IMR-90 (cell line): Measurements from ENCODE around the gene CDCP2. TPM values are rescaled to one million over a fixed set of nuclear protein-coding genes. Genes with fewer than 3 reads are reported as not detected.

Experiments
- ATAC-seq: fragments of 200-7000 bp; cut with Tn5 transposase; 2 replicates; pipeline ENCODE4 v1.9.1; 2020; ENCODE audit warnings: low read depth, mild to moderate bottlenecking, moderate library complexity
- BruUV-seq: library from RNA; stranded (reverse); fragments of 400-500 nt; replicated peaks from 2 replicates; lab custom pipeline; 2021; lab: Mats Ljungman, UMichigan
- CTCF ChIA-PET: fragments of 300-600 bp; formaldehyde crosslinking; extraction: SDS; loops from one replicate; lab custom pipeline; 2021; ENCODE audit warnings: antibody characterized with exemption; lab: Yijun Ruan, JAX
- POLR2A ChIA-PET: fragments of 300-600 bp; sonication (Branson Sonifier 250); formaldehyde crosslinking; loops from one replicate; lab custom pipeline; 2022; ENCODE audit warnings: antibody characterized with exemption; ENCODE audit not compliant: unreplicated experiment; lab: Charles Lee
- DNase-seq: peaks from one replicate; pipeline ENCODE4 v3.0.0; 2013
- H2AFZ ChIP-seq: replicated peaks from 2 replicates; pipeline ENCODE3; 2013; ENCODE audit warnings: low read length, mild to moderate bottlenecking; ENCODE audit not compliant: poor library complexity
- H2AK5ac ChIP-seq: 2 replicates; pipeline ENCODE4 v1.6.1; 2013; ENCODE audit warnings: low read depth, low read length, inconsistent platforms
- H2AK9ac ChIP-seq: replicated peaks from 2 replicates; pipeline ENCODE3; 2013; ENCODE audit warnings: mild to moderate bottlenecking, low read depth, low read length, moderate library complexity; ENCODE audit not compliant: poor library complexity
- H2BK120ac ChIP-seq: 2 replicates; pipeline ENCODE4 v1.6.1; 2013; ENCODE audit warnings: low read depth, low read length, inconsistent platforms
- H2BK15ac ChIP-seq: 3 replicates; pipeline ENCODE4 v1.6.1; 2013; ENCODE audit warnings: low read depth, low read length, inconsistent platforms
- H2BK20ac ChIP-seq: 2 replicates; pipeline ENCODE4 v1.6.1; 2013; ENCODE audit warnings: low read depth, mild to moderate bottlenecking, inconsistent platforms, low read length, moderate library complexity
- H2BK5ac ChIP-seq: 2 replicates; pipeline ENCODE4 v1.6.1; 2013; ENCODE audit warnings: mild to moderate bottlenecking, low read depth, low read length, inconsistent platforms; ENCODE audit not compliant: poor library complexity, severe bottlenecking
- H3K14ac ChIP-seq: replicated peaks from 2 replicates; pipeline ENCODE4 v1.6.1; 2013; ENCODE audit warnings: low read depth, low read length, inconsistent platforms
- H3K18ac ChIP-seq: 2 replicates; pipeline ENCODE4 v1.6.1; 2013; ENCODE audit warnings: low read depth, low read length, control low read depth
- H3K23ac ChIP-seq: 2 replicates; pipeline ENCODE4 v1.6.1; 2013; ENCODE audit warnings: low read depth, low read length, inconsistent platforms
- H3K27ac ChIP-seq: 2 replicates; pipeline ENCODE4 v1.5.1; 2013; ENCODE audit warnings: mild to moderate bottlenecking, control low read depth, low read length; ENCODE audit not compliant: insufficient read depth
- H3K27me3 ChIP-seq: 2 replicates; pipeline ENCODE4 v1.6.1; 2013; ENCODE audit warnings: low read length; ENCODE audit not compliant: control insufficient read depth, insufficient read depth
- H3K36me3 ChIP-seq: 2 replicates; pipeline ENCODE4 v1.6.1; 2013; ENCODE audit warnings: low read length, mixed read lengths; ENCODE audit not compliant: control insufficient read depth, insufficient read depth
- H3K4ac ChIP-seq: 2 replicates; pipeline ENCODE4 v1.6.1; 2013; ENCODE audit warnings: low read depth, low read length, inconsistent platforms
- H3K4me1 ChIP-seq: 2 replicates; pipeline ENCODE4 v1.6.1; 2013; ENCODE audit warnings: low read length, mixed read lengths; ENCODE audit not compliant: control insufficient read depth, insufficient read depth
- H3K4me2 ChIP-seq: 2 replicates; pipeline ENCODE4 v1.6.1; 2013; ENCODE audit warnings: low read depth, mild to moderate bottlenecking, control low read depth, low read length, moderate library complexity
- H3K4me3 ChIP-seq: 2 replicates; pipeline ENCODE4 v1.5.1; 2013; ENCODE audit warnings: low read depth, mild to moderate bottlenecking, control low read depth, low read length, moderate library complexity; ENCODE audit not compliant: insufficient read depth
- H3K56ac ChIP-seq: 2 replicates; pipeline ENCODE4 v1.6.1; 2013; ENCODE audit warnings: low read length, inconsistent platforms; ENCODE audit not compliant: insufficient read depth; ENCODE audit errors: extremely low read depth
- H3K79me1 ChIP-seq, 2 experiments: 2 replicates each; pipeline ENCODE4 v1.6.1; 2013; ENCODE audit warnings: low read length in 2 of 2, inconsistent platforms in 1 of 2, low read depth in 1 of 2
- H3K9ac ChIP-seq: 2 replicates; pipeline ENCODE4 v1.6.1; 2013; ENCODE audit warnings: low read depth, low read length, control low read depth
- H3K9me1 ChIP-seq: 2 replicates; pipeline ENCODE4 v1.6.1; 2013; ENCODE audit warnings: low read length, inconsistent platforms; ENCODE audit not compliant: insufficient read depth
- H3K9me3 ChIP-seq: 2 replicates; pipeline ENCODE4 v1.6.1; 2013; ENCODE audit warnings: low read length; ENCODE audit not compliant: control insufficient read depth, insufficient read depth
- H4K20me1 ChIP-seq: 2 replicates; pipeline ENCODE4 v1.6.1; 2013; ENCODE audit warnings: low read length, inconsistent platforms; ENCODE audit not compliant: insufficient read depth
- H4K5ac ChIP-seq: 2 replicates; pipeline ENCODE4 v1.6.1; 2013; ENCODE audit warnings: mild to moderate bottlenecking, low read depth, low read length, control low read depth
- H4K8ac ChIP-seq, 2 experiments: 2 replicates each; pipeline ENCODE4 v1.6.1; 2013; ENCODE audit warnings: low read depth in 2 of 2, low read length in 2 of 2, control low read depth in 1 of 2, inconsistent platforms in 1 of 2
- H4K91ac ChIP-seq: 2 replicates; pipeline ENCODE4 v1.6.1; 2013; ENCODE audit warnings: low read depth, low read length, inconsistent platforms; ENCODE audit not compliant: insufficient read depth
- BHLHE40 ChIP-seq: fragments of 150-350 bp; IDR thresholded peaks from 2 replicates; pipeline ENCODE4 v1.6.1; 2016; ENCODE audit warnings: mild to moderate bottlenecking, low read depth, low read length
- CEBPB ChIP-seq: IDR thresholded peaks from 2 replicates; pipeline ENCODE4 v1.6.1; 2012; ENCODE audit warnings: low read depth, low read length, improper control_type of control experiment
- CHD1 ChIP-seq: IDR thresholded peaks from 2 replicates; pipeline ENCODE4 v1.6.1; 2012; ENCODE audit warnings: low read depth, low read length, improper control_type of control experiment
- CTCF ChIP-seq: conservative IDR thresholded peaks from 2 replicates; pipeline ENCODE4 v1.5.1; 2012; ENCODE audit warnings: mild to moderate bottlenecking, low read depth, low read length, improper control_type of control experiment
- ELK1 ChIP-seq: fragments of 150-350 bp; IDR thresholded peaks from 2 replicates; pipeline ENCODE4 v1.6.1; 2016; ENCODE audit warnings: low read depth, mild to moderate bottlenecking, low read length, moderate library complexity, borderline replicate concordance
- FOS ChIP-seq: fragments of 150-350 bp; IDR thresholded peaks from 2 replicates; pipeline ENCODE4 v1.6.1; 2016; ENCODE audit warnings: low read depth, low read length
- MAFK ChIP-seq: IDR thresholded peaks from 2 replicates; pipeline ENCODE4 v1.6.1; 2012; ENCODE audit warnings: low read depth, low read length, improper control_type of control experiment
- MAZ ChIP-seq: IDR thresholded peaks from 2 replicates; pipeline ENCODE4 v1.6.1; 2012; ENCODE audit warnings: low read depth, mild to moderate bottlenecking, low read length, improper control_type of control experiment, moderate library complexity, borderline replicate concordance
- MXI1 ChIP-seq: IDR thresholded peaks from 2 replicates; pipeline ENCODE4 v1.6.1; 2012; ENCODE audit warnings: low read depth, mild to moderate bottlenecking, low read length, moderate library complexity, borderline replicate concordance
- NFE2L2 ChIP-seq: fragments of 150-350 bp; IDR thresholded peaks from 2 replicates; pipeline ENCODE4 v1.6.1; 2016; ENCODE audit warnings: low read depth, mild to moderate bottlenecking, low read length
- POLR2A ChIP-seq: IDR thresholded peaks from 2 replicates; pipeline ENCODE4 v1.6.1; 2012; ENCODE audit warnings: mild to moderate bottlenecking, low read depth, low read length
- RAD21 ChIP-seq: IDR thresholded peaks from 2 replicates; pipeline ENCODE4 v1.6.1; 2012; ENCODE audit warnings: low read length, improper control_type of control experiment
- RCOR1 ChIP-seq: IDR thresholded peaks from 2 replicates; pipeline ENCODE4 v1.6.1; 2012; ENCODE audit warnings: mild to moderate bottlenecking, low read length, improper control_type of control experiment; ENCODE audit not compliant: insufficient replicate concordance
- RFX5 ChIP-seq: IDR thresholded peaks from 2 replicates; pipeline ENCODE4 v1.8.0; 2012; ENCODE audit warnings: low read depth, mild to moderate bottlenecking, low read length, moderate library complexity
- SMC3 ChIP-seq: fragments of 150-350 bp; IDR thresholded peaks from 2 replicates; pipeline ENCODE4 v1.6.1; 2016; ENCODE audit warnings: low read depth, mild to moderate bottlenecking, antibody characterized with exemption, low read length, moderate library complexity
- USF2 ChIP-seq: fragments of 150-350 bp; IDR thresholded peaks from 2 replicates; pipeline ENCODE4 v1.6.1; 2017; ENCODE audit warnings: mild to moderate bottlenecking, antibody characterized with exemption, low read length, low read depth
- WGBS, 2 experiments: methylation state at CpG; one replicate each; pipeline versions ENCODE4 v1.1.5 to v1.1.7; 2013; ENCODE audit warnings: missing lambda C conversion rate in 2 of 2; ENCODE audit not compliant: insufficient read length in 1 of 2; ENCODE audit errors: extremely low coverage in 2 of 2; 5-methylcytosine and 5-hydroxymethylcytosine counted together
- dilution Hi-C: fragments of 300-500 bp; cut with HindIII; formaldehyde crosslinking; loops from one replicate; pipeline ENCODE4 v1.14.3; 2018; ENCODE audit warnings: low sequenced_read_pairs; ENCODE audit not compliant: unreplicated experiment
- in situ Hi-C: fragments of 300-500 bp; cut with MboI; formaldehyde crosslinking; loops from 3 replicates; pipeline ENCODE4 v1.14.3; 2019; ENCODE audit warnings: low sequenced_read_pairs, inconsistent platforms, mixed read lengths
- intact Hi-C: fragments of 100-400 bp; cut with micrococcal nuclease; formaldehyde crosslinking; loops from 2 replicates; pipeline ENCODE4 v1.10.0; 2022
- polyA plus RNA-seq, 3 experiments: library from polyadenylated mRNA; depleted of rRNA; stranded (reverse); fragments of >200 nt; gene quantifications; 2 replicates each; pipeline ENCODE4 v1.2.3, GENCODE V29; 2012; ENCODE audit warnings: low replicate concordance in 1 of 3
- total RNA-seq: library from RNA; depleted of rRNA; stranded (reverse); fragments of >200 nt; gene quantifications from 2 replicates; pipeline ENCODE4 v1.2.3, GENCODE V29; 2012

Gene CDCP2
- total and polyA plus RNA-seq, 2 of the 4 experiments (the other 2 are of a cell fraction): not detected

- Histone ChIP-seq H3K4me3 (no peak overlapping the region), H3K4ac (no peak overlapping the region), H3K23ac (no peak overlapping the region), H2AK5ac (no peak overlapping the region), H2BK5ac (no peak overlapping the region), H3K18ac (no peak overlapping the region), H3K36me3 (peaks cover 7% of the 10 kb centered on the region; the same call in 1 of the 2 replicates), H2BK20ac (no peak overlapping the region), H2BK120ac (no peak overlapping the region), H3K14ac (no peak overlapping the region), H2AFZ (no peak overlapping the region), H3K9ac (no peak overlapping the region), H3K4me2 (no peak overlapping the region), H4K20me1 (no peaks in the 10 kb centered on the region), H3K4me1 (no peaks in the 10 kb centered on the region), H2BK15ac (no peak overlapping the region), H4K91ac (no peak overlapping the region), H4K5ac (no peak overlapping the region), H2AK9ac (no peak overlapping the region), H3K9me3 (no peaks in the 10 kb centered on the region), H3K56ac (no peak overlapping the region), H3K9me1 (no peaks in the 10 kb centered on the region), H3K27me3 (no peaks in the 10 kb centered on the region), H4K8ac (no peak overlapping the region), H3K79me1 (no peaks in the 10 kb centered on the region), H3K27ac (no peak overlapping the region)
- in situ Hi-C loops: loop anchor here (10.0 kb wide), 1 partner anchor 394 kb away; no protein-coding TSS in a partner anchor
- ATAC-seq: no peak
- BruUV-seq: no TSS peak
- dilution Hi-C loops: no loop called here
- TF ChIP-seq BHLHE40 (no peak), SMC3 (no peak), CHD1 (no peak), MXI1 (no peak), MAZ (no peak), MAFK (no peak), CTCF (no peak), NFE2L2 (no peak), RFX5 (no peak), RAD21 (no peak), RCOR1 (no peak), POLR2A (no peak), USF2 (no peak), FOS (no peak), CEBPB (no peak), ELK1 (no peak)
- ChIA-PET CTCF (no interaction called here), POLR2A (no interaction called here)
- WGBS, 2 experiments: no CpG with 5 or more reads among the region's 2 CpGs
- no peak for DNase-seq
- intact Hi-C loops: no loop called here
Observed at GRCh38 chr1:54100500-54100899, 52.3 kb downstream of the CDCP2 start.
